DMS79 treated with DMSO at 0.1 percent for 48 hours (cell line): Measurements from ENCODE around the gene GOLGB1.

Experiments
- DNase-seq: peaks from one replicate; lab custom pipeline; 2025; lab: John Stamatoyannopoulos, UW

The GOLGB1 gene

GRCh38 chr3:121629601-121630000 lies 119.9 kb downstream of the GOLGB1 start:
- DNase-seq, result no peak

- no peak for DNase-seq
Measured at GRCh38 chr3:121627622-121628021, 121.9 kb downstream of the GOLGB1 start.

DNA sequence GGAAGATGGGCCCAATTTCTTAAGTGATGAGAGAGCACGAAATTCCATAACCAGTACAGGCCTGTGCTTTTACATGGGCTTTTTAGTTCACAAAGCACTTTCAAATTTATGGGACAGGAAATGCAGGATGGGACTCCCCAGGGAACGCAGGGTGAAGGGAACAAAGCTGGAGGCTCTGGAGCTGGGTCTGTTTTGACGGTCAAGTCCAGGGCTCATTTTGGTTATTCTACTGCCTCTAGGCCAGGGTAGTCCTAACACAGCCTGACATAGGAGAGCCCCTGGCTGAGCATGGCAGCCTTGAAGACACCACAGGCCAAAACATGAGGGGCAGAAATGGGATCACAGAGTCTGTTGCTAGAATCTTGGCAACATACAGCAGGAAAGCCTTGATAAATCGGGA lies 122.3 kb downstream of the GOLGB1 start:
- DNase-seq, result no peak

DNA sequence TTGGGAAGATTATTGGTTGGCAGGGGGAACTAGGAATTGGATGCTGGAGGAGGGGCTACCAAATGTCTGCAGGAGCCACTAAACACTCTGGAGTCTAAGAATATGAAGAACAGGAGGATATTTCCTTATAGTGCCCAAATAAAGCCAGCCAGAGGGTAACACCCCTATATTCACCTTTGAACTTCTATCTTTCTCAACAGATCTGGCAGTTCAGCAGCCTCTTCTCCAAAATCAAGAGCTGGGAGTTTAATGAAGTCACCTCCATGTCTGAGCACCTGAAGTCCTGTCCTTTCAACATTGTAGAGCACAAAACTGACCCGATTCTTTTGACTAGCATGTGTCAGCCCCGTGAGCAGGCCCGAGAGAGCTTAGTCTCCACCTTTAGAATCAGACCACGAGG lies 123.0 kb downstream of the GOLGB1 start:
- no peak for DNase-seq

GRCh38 chr3:121624147-121624899 lies 125.2 kb downstream of the GOLGB1 start:
- DNase-seq, result no peak

DNA sequence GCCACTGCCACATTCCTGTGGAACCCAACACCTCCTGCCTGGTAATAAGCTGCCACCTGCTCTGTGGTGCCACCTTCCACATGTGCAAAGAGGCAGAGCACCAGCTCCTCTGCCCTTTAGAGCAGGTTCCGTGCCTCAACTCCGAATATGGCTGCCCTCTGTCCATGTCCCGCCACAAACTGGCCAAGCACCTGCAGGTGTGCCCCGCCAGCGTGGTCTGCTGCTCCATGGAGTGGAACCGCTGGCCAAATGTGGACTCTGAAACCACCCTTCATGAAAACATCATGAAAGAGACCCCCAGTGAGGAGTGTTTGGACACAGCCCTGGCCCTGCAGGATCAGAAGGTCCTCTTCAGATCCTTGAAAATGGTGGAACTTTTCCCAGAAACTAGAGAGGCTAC lies 128.1 kb downstream of the GOLGB1 start:
- DNase-seq, result no peak

DNA sequence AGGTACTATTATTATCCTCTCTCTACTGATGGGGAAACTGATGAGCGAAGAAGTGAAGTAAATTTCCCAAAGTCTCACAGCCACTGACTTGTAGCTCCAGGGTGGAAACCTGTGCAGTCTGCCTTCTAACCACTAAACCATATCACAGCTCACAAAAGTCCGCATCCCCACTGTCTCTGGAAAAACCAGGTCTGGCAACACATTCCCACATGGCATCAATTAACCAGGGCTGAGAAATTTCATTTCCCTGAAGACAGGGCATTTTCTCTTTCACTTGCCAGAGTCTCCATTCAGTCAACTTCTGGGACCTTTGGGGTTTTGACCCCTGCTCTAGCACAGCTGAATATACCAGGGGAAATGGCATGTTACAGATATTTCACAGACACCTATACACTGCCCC lies 129.8 kb downstream of the GOLGB1 start:
- DNase-seq, result no peak
